GM21515 (cell line): ENCODE measurements around the gene TIPARP.
"Not testable (repeated sequence)": the region's sequence is repeated elsewhere in the genome, so short reads cannot be mapped to it uniquely, and the experiment has no call there.

Experiments
- ATAC-seq: cut with Tn5 transposase; IDR thresholded peaks from one replicate; pipeline ENCODE4 v1.9.1; 2021; ENCODE audit not compliant: unreplicated experiment

TIPARP gene

DNA sequence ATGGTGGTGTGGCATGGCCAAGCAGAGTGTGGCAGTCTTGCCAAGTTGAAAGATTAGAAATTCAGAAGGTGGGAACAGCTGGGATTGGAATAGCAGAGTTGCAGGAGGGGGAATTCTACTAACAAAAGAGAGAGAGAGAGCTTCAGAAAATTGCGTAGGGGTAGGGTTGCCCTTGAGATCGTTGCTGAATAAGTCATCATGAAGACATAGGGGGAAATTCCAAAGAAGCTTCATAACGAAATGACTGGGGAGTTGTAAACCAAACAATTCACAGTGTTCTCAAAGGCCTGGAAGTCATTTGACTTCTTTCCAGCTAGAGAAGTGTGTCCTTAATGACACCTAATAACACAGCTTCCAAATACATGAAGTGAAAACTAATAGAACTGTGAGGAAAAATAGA, 26.3 kb upstream of the TIPARP start:
- no peak for ATAC-seq

- ATAC-seq = no peak
Measured at GRCh38 chr3:156649681-156650080, 24.7 kb upstream of the TIPARP start.

- ATAC-seq = not testable (repeated sequence)
Measured at GRCh38 chr3:156652661-156653060, 21.7 kb upstream of the TIPARP start.

- no peak for ATAC-seq
Measured at GRCh38 chr3:156654834-156655233, 19.6 kb upstream of the TIPARP start.

DNA sequence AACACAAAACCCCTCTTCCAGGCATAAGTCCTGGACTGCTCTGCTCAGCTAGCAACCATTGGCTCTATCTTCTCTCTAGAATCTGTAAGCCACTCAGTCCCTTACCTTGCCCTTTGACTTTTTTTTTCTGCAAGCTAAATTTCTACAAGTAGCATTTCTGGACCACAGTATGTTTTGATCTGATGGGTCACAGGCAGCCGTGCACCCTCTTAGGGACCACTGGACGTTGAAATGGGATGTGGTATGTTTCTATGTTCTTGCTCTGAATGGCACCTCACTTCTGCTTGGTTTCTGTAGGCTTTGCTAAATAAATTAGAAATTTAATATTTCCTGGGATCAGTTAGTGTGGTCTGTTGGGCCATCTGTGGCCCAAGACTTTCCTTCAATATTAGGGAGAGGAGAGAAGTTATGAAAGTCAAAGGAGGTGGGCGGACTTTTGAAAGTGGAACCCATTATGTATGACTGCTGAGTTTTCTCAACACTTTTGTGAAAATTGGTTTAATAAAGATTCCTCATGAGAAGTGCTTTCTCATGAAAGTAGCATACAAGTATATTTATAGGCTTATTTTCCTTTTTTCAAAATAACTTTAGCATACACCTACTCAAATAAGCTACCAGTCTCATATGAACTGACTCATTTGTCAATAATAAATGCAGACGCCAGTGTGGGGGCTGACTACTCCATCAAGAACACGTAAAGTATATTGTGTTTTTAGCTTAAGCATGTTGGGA, 18.4 kb upstream of the TIPARP start:
- no peak for ATAC-seq

GRCh38 chr3:156657440-156657839, 16.9 kb upstream of the TIPARP start:
- no peak for ATAC-seq

- ATAC-seq = no peak
Measured at GRCh38 chr3:156657862-156658731, 16.3 kb upstream of the TIPARP start.

DNA sequence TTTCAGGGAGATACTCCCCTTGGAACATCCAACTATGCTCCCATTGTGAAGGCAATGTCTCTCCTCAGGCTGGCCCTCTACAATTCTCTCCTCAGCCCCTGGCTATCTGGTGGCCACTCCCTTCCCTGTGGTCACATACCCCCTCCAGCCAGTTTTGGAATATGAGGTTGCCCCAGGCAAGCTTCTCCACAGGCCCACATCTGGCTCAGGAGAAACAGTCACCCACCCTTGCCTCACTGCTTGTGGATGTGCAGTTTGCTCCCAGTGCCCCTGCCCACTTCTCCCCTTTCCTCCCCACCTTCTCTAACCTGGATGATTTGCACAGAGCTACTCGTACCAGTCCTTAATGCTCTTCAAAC, 15.7 kb upstream of the TIPARP start:
- no peak for ATAC-seq

DNA sequence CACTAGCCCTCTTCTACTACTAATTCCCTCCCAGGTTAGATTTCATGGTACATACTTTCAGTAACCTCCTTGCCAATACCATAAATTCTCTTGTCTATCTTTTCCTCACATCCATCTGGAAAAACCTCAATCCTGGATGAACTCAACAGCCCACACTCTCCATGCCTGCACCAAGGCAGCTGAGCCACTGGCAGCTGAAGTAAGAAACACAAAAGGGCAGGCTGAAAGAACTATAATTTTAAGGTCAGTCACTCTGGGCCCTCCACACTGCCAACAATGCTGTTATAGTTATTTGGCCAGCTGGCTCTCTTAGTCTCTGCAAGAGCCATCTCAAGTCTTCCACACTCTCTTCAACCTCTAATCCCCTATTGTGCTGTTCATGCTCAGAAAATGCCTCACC, 15.1 kb upstream of the TIPARP start:
- no peak for ATAC-seq

DNA sequence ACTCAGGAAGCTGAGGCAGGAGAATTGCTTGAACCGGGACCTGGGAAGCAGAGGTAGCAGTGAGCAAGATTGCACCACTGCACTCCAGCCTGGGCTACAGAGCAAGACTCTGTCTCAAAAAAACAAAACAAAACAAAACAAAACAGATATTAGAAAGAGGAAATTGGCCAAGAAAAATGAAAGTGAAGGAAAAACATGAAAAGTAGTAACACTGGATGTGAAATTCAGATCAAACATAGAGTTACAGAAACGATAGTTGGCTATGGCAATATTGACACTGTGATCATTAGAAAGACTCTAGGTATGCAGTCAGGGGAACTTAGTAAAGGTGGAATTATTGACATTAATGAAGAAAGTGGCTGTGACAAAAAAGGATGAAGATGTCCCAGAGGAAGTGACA, 13.2 kb upstream of the TIPARP start:
- ATAC-seq = no peak

DNA sequence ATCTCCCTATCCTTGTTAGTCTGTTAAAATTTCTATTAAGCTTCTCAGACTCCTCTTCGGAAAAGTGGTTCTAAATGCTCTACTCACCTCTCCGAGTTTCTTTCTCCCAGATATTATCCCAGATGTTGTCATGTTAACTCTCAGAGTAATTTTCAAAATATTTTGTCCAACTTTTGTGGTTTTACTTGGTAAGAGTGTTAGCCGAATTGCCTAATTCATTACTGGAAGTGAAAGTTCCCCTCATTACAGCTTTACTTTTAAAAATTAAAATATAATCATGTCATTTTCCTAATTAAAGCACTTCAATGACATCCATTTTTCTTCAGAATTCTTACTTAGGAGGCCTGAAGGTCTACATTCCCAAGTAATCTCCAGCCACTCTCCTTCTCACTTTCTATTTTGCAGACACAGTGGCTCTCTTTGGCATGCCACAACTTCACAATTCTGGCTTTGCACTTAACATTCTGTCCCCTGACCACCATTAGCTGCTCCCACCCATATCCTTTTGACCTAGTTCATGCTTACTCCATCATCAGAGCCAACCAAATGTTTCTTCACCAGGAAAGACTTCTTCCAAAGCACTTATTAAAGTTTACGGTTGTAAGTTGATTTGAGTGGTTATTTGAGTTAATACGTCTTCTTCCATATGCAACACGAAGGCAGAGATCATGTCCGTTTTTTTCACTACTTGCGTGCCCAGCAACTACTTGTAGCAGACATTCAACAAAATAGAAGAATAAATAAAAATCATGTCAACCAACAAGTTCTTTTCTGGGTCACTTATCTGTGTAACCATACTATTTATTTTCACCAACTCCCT, 10.2 kb upstream of the TIPARP start:
- no peak for ATAC-seq

DNA sequence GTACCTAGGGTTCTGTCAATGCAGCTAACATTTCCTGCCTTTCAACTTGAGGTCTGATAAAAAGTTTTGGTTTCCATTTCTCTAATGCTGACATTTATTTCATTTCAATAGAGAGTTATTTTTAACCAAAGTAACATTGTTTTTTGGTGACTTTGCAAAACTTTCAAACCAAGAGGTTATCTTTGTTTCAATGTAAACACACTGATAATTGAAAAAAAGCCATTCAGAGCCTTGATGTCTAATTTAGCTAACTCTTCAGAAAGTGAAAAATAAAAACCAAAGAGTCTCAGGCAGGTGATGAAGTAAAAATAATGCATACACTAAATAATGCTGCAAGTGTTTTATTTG, 9.6 kb upstream of the TIPARP start:
- ATAC-seq = peak; percentile 77

DNA sequence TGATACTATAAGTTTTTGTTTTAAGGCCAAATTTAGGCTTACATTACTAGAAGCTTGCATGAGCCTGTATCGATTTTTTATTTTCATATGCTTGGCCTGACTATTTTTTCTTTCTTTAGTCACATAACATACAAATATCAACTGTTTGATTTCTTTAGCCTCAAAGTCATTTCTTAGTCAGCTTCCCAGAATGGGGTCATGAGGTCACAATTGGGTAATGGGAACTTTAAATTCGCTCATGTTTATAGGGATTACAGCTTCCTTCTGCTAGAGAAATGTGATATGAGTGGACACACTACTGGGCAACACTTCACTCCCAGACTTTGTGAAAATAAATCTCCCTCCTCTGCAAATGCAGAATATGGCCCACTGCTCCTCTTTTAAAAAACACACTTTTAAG, 9.1 kb upstream of the TIPARP start:
- no peak for ATAC-seq

DNA sequence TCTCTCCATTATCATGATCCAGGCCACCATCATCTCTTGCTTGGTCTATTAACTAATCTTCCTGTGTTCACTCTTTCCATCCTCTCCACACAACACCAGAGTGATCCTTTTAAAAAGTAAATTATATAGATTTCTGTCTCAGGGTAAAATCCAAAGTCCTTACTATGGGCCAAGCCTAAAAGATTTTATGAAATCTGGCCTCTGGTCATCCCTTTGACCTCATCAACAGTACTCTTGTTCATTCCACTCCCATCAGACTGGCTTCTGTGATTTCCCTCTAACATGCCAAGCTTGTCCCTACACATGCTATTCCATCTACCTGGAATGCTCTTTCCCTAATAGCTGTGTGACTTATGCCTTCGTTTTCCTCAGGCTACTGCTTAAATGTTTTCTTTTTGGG, 8.3 kb upstream of the TIPARP start:
- no peak for ATAC-seq

- no peak for ATAC-seq
Measured at GRCh38 chr3:156668073-156668763, 6.2 kb upstream of the TIPARP start.

GRCh38 chr3:156670077-156670476, 4.3 kb upstream of the TIPARP start:
- no peak for ATAC-seq

DNA sequence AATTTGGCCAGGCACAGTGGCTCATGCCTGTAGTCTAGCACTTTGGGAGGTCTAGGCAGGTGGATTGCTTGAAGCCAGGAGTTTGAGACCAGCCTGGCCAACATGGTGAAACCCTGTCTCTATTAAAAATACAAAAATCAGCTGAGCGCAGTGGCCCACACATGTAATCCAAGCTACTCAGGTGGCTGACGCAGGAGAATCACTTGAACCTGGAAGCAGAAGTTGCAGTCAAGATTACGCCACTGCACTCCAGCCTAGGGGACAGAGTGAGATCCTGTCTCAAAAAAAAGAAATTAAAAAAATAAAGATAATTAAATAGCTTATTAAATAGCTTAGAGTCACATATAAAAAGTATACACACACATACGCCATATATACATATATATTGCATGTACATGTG, 3.7 kb upstream of the TIPARP start:
- ATAC-seq = no peak

DNA sequence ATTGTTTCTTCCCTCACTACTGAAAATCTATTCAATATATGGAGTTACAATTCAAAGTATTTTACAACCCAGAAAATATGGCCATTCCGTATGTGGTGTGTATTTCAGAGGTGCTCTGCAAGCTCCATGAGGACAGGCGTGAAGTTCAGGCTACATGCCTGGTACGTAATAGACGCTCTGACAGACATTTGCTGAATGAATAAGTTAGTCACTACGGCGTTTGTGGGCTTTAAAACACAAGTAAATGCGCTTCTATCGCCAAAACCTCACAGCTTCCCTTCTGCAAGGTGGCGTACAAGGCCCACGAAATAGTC, 701 bp upstream of the TIPARP start:
- no peak for ATAC-seq

DNA sequence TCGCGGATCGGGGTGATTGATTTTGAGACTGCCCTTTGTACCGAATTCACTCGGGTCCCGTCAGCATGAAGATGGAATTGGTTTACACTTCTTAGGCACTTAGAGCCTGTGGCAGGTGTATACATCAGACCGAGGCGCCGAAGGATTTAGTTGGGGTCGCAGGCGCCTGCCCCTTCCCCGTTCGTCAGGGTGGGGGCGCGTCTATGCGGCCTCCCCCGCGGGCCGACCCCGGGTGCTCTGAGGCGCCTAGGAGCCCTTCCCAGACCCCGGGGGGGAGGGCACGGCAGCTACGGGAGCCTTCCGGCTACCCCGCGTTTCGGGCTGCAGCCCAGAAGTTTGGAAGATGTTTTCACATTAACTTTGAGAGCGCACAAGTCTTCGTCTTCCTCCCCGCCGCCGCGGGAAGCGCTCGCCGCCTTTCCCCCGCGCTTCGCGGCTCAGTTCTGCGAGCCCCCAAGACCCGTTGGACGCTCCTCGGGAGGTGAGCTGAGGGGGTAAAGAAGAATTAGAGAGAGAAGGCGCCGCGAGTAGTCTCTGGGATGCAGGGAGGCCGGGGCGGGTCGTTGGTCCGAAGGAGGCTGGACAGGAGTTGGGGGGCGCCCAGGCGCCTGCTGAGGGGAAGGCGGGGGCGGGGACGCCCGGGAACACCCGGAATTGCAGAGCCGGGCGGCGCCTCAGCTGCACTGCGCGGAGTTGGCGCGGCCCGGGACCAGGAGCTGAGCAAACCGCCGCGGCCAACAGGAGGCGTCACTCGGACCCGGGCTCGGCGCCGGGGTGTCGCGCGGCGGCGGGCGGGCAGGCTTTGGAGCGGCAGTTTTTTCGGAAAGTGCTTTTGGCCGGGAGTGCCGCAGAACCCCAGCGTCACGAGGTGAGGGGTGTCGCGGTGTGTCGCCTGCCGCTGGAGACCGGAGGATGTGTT, 780 bp downstream of the TIPARP start:
- no peak for ATAC-seq
